HFF-Myc (cell line): Measurements from ENCODE around the gene TSFM.

Experiments used
- DNase-seq: peaks from one replicate; pipeline ENCODE4 v3.0.0-alpha.2; 2011; ENCODE audit warnings: low read depth; ENCODE audit errors: extremely low read depth
- H3K4me3 ChIP-seq: replicated peaks from 2 replicates; pipeline ENCODE4 v1.5.1; 2011; ENCODE audit warnings: low read depth, mild to moderate bottlenecking, control low read depth, low read length
- CTCF ChIP-seq: IDR thresholded peaks from 2 replicates; pipeline ENCODE4 v1.5.1; 2012; ENCODE audit warnings: mild to moderate bottlenecking, low read depth, low read length, control low read depth; ENCODE audit errors: missing control alignments

TSFM gene

GRCh38 chr12:57823131-57823907 is 40.7 kb downstream of the TSFM start:
- DNase-seq: no peak
- no peak for TF ChIP-seq CTCF
- no peak overlapping the region for H3K4me3 ChIP-seq

GRCh38 chr12:57823908-57824640 is 41.5 kb downstream of the TSFM start:
- H3K4me3 ChIP-seq: no peak overlapping the region
- no peak for DNase-seq
- TF ChIP-seq CTCF: no peak

- TF ChIP-seq CTCF: no peak
- no peak overlapping the region for H3K4me3 ChIP-seq
- DNase-seq: no peak
Measured at GRCh38 chr12:57825451-57825850, 42.9 kb downstream of the TSFM start.

GRCh38 chr12:57826400-57826799 is 43.8 kb downstream of the TSFM start:
- H3K4me3 ChIP-seq: no peak overlapping the region
- DNase-seq: no peak
- TF ChIP-seq CTCF: no peak

GRCh38 chr12:57826966-57827365 is 44.4 kb downstream of the TSFM start:
- DNase-seq: no peak
- TF ChIP-seq CTCF: no peak
- H3K4me3 ChIP-seq: no peak overlapping the region

GRCh38 chr12:57829025-57829777 is 46.6 kb downstream of the TSFM start:
- no peak for DNase-seq
- H3K4me3 ChIP-seq: no peak overlapping the region
- TF ChIP-seq CTCF: no peak
